AG09319 (cell line): ENCODE data around the gene LRGUK.

Source experiments
- DNase-seq: peaks from one replicate; pipeline ENCODE4 v3.0.0-alpha.2; 2010; ENCODE audit warnings: low read depth; ENCODE audit errors: extremely low read depth
- CTCF ChIP-seq: IDR thresholded peaks from 2 replicates; pipeline ENCODE4 v1.5.1; 2011; ENCODE audit warnings: low read depth, mild to moderate bottlenecking, inconsistent platforms, low read length, moderate library complexity

LRGUK gene

GRCh38 chr7:134184767-134185166 lies 57.6 kb downstream of the LRGUK start:
- TF ChIP-seq CTCF: no peak
- no peak for DNase-seq

- peak; percentile 2 for DNase-seq
- TF ChIP-seq CTCF: no peak
These were observed 58.9 kb downstream of the LRGUK start for GRCh38 chr7:134186027-134186426.

GRCh38 chr7:134186801-134187200 lies 59.7 kb downstream of the LRGUK start:
- TF ChIP-seq CTCF: no peak

GRCh38 chr7:134187893-134188292 lies 60.8 kb downstream of the LRGUK start:
- no peak for TF ChIP-seq CTCF
- DNase-seq: no peak

More at GRCh38 chr7:134186801-134187200, 59.7 kb downstream of the LRGUK start:
- no peak for DNase-seq

GRCh38 chr7:134188311-134188710 lies 61.2 kb downstream of the LRGUK start:
- no peak for DNase-seq
- TF ChIP-seq CTCF: no peak

- TF ChIP-seq CTCF: no peak
- no peak for DNase-seq
These were observed 62.4 kb downstream of the LRGUK start for GRCh38 chr7:134189559-134189958.

- no peak for DNase-seq
- TF ChIP-seq CTCF: no peak
These were observed 64.7 kb downstream of the LRGUK start for GRCh38 chr7:134191876-134192275.
